Peyer's patch (tissue), 4 donors: ENCODE measurements around the gene GLI3.

Source experiments
- CTCF ChIP-seq, 6 experiments: fragments of 450-650 bp in 4 of 6; fragments of 200-600 bp in 2 of 6; sonication (generic) in 1 of 6; IDR thresholded peaks; one replicate each; pipeline ENCODE4 v1.5.1; 2017 to 2019; ENCODE audit warnings: antibody characterized with exemption in 6 of 6, mild to moderate bottlenecking in 3 of 6, moderate library complexity in 1 of 6
- POLR2A ChIP-seq, 2 donors: fragments of 450-650 bp; IDR thresholded peaks; one replicate each; pipeline ENCODE4 v1.5.1; 2017; ENCODE audit warnings: antibody characterized with exemption in 2 of 2, mild to moderate bottlenecking in 2 of 2, moderate library complexity in 2 of 2

DNA sequence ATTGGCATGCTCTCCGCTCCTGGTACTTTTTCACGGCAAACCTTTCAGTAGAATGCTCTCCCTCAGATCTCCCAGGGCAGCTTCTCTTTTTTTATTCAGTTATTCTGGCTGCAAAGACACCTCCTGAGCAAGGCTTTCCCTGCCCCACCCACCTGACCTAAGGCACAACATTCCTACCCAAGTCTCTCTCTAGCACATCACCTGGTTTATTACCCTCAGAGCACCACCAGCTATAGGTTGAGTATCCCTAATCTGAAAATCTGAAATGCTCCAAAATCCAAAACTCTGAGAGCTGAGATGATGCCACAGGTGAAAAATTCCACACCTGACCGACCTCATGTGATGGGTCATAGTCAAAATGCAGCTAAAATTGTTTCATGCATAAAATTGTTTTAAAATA, 99.6 kb downstream of the GLI3 start:
- no peak for TF ChIP-seq CTCF (IDR thresholded peaks at IDR 0.05)
- TF ChIP-seq POLR2A (IDR thresholded peaks at IDR 0.05), result no peak
